ENCODE results near the gene RORC.
"Not testable (repeated sequence)": the region's sequence is repeated elsewhere in the genome, so short reads cannot be mapped to it uniquely, and the experiment has no call there.

The RORC gene

GRCh38 chr1:151855516-151855915 lies 23.9 kb upstream of the RORC start:
- not testable (repeated sequence) for ATAC-seq, H3K4me3 Mint-ChIP-seq, H3K4me1 Mint-ChIP-seq, H3K27ac Mint-ChIP-seq, H3K9me3 Mint-ChIP-seq, H3K27me3 Mint-ChIP-seq, DNase-seq

GRCh38 chr1:151854658-151855057 lies 23.1 kb upstream of the RORC start:
- peaks cover 6% of the 10 kb centered on the region for H3K27me3 Mint-ChIP-seq
- H3K4me1 Mint-ChIP-seq, result peaks cover 3% of the 10 kb centered on the region
- H3K4me3 Mint-ChIP-seq, result no peak overlapping the region
- no peaks in the 10 kb centered on the region for H3K9me3 Mint-ChIP-seq
- no peak for ATAC-seq
- no peak overlapping the region for H3K27ac Mint-ChIP-seq
- DNase-seq, result no peak

GRCh38 chr1:151853411-151853943 lies 21.9 kb upstream of the RORC start, which contains the start of gene THEM5:
Gene THEM5 (minus strand): TSS chr1:151853712. CDS start chr1:151853565, 147 bp downstream.
- no peaks in the 10 kb centered on the region for H3K9me3 Mint-ChIP-seq
- ATAC-seq (no peak), DNase-seq (no peak)
- H3K27ac Mint-ChIP-seq, result no peak within 1 kb of the TSS
- peaks cover 6% of the 10 kb centered on the region for H3K27me3 Mint-ChIP-seq
- H3K4me1 Mint-ChIP-seq, result no peaks in the 10 kb centered on the region
- H3K4me3 Mint-ChIP-seq, result no peak within 1 kb of the TSS

DNA sequence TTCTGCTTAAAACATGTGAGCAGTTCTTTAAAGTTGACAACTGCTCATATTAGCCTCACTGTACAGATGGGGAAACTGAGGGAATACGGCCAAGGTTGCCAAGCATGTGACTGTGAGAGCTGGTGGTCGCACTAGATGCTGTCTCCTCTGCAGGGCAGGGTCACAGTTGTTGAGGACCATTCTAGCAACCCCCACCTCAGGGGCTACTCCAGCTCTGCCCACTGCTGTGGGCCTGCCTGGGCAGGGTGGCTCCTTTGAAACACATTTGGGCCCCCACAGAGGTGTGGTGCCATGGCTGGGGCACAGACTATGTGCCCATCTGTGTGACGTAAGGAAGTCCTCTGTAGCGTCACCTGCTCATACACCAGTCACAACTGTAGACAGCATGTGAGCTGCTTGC lies 21.1 kb upstream of the RORC start:
- H3K4me3 Mint-ChIP-seq, result no peak overlapping the region
- H3K9me3 Mint-ChIP-seq, result no peaks in the 10 kb centered on the region
- H3K4me1 Mint-ChIP-seq, result peaks cover 6% of the 10 kb centered on the region
- DNase-seq, result no peak
- ATAC-seq, result no peak
- no peak overlapping the region for H3K27ac Mint-ChIP-seq
- H3K27me3 Mint-ChIP-seq, result peaks cover 6% of the 10 kb centered on the region

DNA sequence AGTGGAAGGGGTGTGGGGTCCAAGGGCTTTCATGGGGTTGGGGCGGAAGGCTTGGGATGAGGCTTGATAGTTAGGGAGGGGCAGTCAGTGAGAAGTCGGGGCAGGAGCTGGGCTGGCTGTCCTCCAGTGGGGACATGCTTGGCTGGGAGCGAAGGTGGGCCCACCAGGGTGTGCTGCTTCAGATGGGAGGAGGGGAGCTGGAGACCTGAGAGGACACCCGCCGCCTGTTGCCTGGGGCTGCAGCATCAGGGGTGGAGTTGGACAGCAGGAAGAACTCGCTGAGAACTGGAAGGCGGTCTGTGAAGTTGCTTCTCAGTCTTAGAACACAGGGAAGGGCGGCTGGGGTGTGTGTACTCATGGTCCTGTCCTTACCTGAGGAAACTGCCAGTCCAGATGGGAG lies 20.3 kb upstream of the RORC start:
- peaks cover 6% of the 10 kb centered on the region for H3K27me3 Mint-ChIP-seq
- no peaks in the 10 kb centered on the region for H3K9me3 Mint-ChIP-seq
- H3K4me3 Mint-ChIP-seq, result no peak overlapping the region
- peaks cover 8% of the 10 kb centered on the region for H3K4me1 Mint-ChIP-seq
- DNase-seq (no peak), ATAC-seq (no peak)
- H3K27ac Mint-ChIP-seq, result peak overlapping the region in 1 of 2 donors; percentile 6

- Mint-ChIP-seq H3K27me3 (peaks cover 6% of the 10 kb centered on the region), H3K27ac (no peak overlapping the region)
- ATAC-seq, result no peak
Observed at GRCh38 chr1:151849871-151850270, 18.3 kb upstream of the RORC start.

DNA sequence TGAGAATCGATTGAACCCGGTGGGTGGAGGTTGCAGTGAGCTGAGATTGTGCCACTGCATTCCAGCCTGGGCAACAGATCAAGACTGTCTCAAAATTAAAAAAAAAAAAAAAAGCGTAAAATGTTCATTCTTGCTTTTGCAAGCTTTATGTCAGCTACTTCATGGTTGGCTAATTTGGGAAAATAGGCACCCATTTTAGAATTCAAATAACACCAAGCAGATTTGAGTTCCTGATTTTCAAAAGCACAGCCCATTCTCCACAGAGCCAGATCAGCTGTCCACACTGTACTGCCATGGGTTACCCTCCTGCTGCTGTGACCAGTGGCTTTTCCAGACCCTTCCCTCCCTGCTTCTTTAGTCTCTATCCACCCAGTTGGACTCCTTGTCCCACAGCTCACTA lies 17.5 kb upstream of the RORC start:
- ATAC-seq (no peak), DNase-seq (no peak)
- H3K4me3 Mint-ChIP-seq, result no peak overlapping the region
- peak overlapping the region in 1 of 2 donors; percentile 47 for H3K27ac Mint-ChIP-seq
- peaks cover 17% of the 10 kb centered on the region for H3K4me1 Mint-ChIP-seq
- H3K9me3 Mint-ChIP-seq, result no peaks in the 10 kb centered on the region
- H3K27me3 Mint-ChIP-seq, result peaks cover 6% of the 10 kb centered on the region

More at GRCh38 chr1:151849871-151850270, 18.3 kb upstream of the RORC start:
- Mint-ChIP-seq H3K9me3 (no peaks in the 10 kb centered on the region), H3K4me3 (no peak overlapping the region), H3K4me1 (peaks cover 17% of the 10 kb centered on the region)
- no peak for DNase-seq

DNA sequence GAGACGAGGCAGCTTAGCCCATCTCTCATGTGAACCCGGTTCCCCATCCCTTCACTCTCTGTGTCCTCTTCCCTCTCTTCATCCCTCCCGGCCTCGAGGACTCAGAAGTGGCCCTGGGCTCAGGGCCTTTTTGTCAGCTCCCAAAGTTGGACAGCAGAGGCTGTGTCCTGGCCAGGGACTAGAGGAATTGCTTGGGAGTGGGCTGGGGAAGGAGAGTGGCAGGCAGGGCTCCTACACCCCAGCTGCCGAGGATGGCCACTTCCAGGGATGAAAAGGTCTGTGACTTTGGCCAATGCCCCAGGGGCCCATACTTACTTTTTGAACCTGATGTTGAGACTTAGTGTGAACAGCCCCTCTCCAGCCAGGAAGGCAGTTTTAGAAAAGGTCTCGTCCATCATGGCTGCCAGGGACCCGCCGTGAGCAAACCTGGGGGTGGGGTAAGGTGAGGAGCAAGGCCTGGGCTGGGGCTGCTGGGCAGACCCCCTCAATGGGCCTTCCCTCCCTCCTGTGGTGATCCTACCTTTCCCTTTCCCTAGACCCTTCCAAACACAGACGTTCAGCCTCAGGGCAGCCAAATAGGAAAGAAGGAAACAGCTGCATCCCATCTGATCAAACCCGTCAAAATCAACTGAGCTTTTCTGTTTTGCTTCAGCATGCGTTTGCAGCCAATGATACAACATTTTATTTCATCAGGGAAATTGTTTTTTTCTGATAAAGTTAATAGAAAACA lies 16.4 kb upstream of the RORC start:
- Mint-ChIP-seq H3K4me1 (peaks cover 17% of the 10 kb centered on the region), H3K9me3 (no peaks in the 10 kb centered on the region), H3K27ac (no peak overlapping the region), H3K27me3 (peaks cover 6% of the 10 kb centered on the region), H3K4me3 (no peak overlapping the region)
- DNase-seq (no peak), ATAC-seq (no peak)

- Mint-ChIP-seq H3K9me3 (no peaks in the 10 kb centered on the region), H3K27ac (peak overlapping the region in 1 of 2 donors; percentile 40), H3K4me1 (peaks cover 17% of the 10 kb centered on the region), H3K27me3 (peaks cover 3% of the 10 kb centered on the region), H3K4me3 (no peak overlapping the region)
- ATAC-seq, result no peak
- no peak for DNase-seq
Observed at GRCh38 chr1:151846686-151847237, 15.2 kb upstream of the RORC start.

DNA sequence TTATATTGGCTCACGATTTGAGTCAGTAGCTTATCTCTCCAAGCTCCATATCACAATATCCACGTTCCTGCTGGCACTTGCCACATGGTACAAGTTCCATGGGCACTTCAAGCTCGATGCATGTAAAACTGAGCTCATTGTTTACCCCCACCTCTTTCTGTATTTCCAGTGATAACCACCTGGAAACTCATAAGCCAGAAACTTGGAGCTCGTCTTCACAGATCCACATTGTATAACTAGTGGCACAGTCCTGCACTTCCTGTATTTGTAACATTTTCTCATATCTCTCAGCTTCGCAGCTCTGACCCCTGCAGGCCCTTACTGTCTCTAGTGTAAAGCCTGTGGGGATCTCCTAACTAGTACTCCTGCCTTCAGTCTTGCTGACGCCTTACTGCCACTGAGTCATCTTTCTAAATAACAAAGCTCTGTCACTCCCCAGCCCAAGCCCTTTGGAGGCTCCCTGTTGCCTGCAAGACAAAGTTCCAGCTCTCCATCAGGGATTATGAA lies 14.5 kb upstream of the RORC start:
- no peak overlapping the region for H3K27ac Mint-ChIP-seq
- H3K27me3 Mint-ChIP-seq, result no peaks in the 10 kb centered on the region
- H3K4me1 Mint-ChIP-seq, result peaks cover 18% of the 10 kb centered on the region
- H3K9me3 Mint-ChIP-seq, result no peaks in the 10 kb centered on the region
- no peak overlapping the region for H3K4me3 Mint-ChIP-seq
- ATAC-seq, result peak; percentile 47
- DNase-seq, result no peak

DNA sequence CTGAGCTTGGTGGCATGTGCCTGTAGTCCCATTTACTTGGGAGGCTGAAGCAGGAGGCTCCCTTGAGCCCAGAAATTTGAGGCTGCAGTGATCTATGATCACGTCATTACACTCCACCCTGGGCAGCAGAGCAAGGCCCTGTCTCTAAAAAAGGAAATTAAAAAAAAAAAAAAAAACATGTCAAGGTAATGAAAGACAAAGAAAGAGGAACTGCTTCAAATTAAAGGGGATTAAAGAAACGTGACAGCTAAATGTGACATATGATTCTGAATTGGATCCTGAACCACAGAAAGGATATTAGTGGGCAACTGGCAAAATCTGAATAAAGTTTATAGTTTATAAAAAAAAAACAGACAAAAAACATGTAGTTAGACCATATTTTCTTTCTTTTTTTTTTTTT lies 11.8 kb upstream of the RORC start:
- Mint-ChIP-seq H3K4me1 (peaks cover 42% of the 10 kb centered on the region), H3K27me3 (no peaks in the 10 kb centered on the region), H3K4me3 (no peak overlapping the region), H3K9me3 (no peaks in the 10 kb centered on the region), H3K27ac (no peak overlapping the region)
- no peak for DNase-seq
- no peak for ATAC-seq

DNA sequence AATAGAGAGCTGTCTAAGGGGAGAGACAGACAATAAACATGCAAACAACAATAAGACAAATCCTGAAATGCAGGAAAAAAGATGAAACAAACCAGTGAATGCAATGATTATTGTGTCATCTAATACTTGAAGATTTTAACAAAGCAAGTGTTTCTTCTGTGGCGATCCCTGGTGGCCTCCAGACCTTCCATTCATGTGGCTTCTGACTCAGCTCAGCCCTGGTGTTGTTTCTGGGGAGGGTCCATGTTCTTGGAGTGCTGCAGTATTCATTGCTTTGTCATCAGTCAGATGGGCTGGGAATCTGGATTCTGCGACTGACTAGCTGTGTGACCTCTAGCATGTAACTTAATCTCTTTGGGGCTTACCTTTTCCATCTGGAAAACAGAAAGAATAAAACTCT lies 9.5 kb upstream of the RORC start:
- H3K4me1 Mint-ChIP-seq, result peaks cover 46% of the 10 kb centered on the region

DNA sequence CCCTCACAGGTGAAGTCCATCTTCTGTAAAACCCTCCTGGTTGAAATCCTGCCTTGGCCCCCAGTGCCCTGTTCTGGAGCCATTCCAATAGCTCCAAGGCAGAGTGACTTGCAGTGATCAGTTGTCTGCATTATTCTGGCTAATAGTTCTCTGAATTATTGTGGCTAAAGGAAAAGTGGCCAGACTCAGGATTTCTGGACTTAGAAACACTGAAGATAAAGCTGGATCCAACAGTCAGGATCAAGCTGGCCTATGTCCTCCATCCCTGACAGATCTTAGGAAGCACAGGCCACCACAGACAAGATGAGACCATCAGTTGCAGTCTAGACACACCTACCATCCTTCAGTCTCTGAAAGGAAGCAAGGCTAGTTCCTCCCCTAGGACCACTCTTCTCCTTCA lies 8.8 kb upstream of the RORC start:
- H3K27ac Mint-ChIP-seq, result peak overlapping the region; percentile 4 to 44
- no peaks in the 10 kb centered on the region for H3K9me3 Mint-ChIP-seq
- peaks cover 43% of the 10 kb centered on the region for H3K4me1 Mint-ChIP-seq
- DNase-seq, result no peak
- no peaks in the 10 kb centered on the region for H3K27me3 Mint-ChIP-seq
- H3K4me3 Mint-ChIP-seq, result peak overlapping the region; percentile 85 to 92
- ATAC-seq, result no peak

More for the DNA sequence above, 9.5 kb upstream of the RORC start:
- Mint-ChIP-seq H3K27me3 (no peaks in the 10 kb centered on the region), H3K9me3 (no peaks in the 10 kb centered on the region), H3K4me3 (no peak overlapping the region), H3K27ac (no peak overlapping the region)
- DNase-seq, result no peak
- ATAC-seq, result no peak

DNA sequence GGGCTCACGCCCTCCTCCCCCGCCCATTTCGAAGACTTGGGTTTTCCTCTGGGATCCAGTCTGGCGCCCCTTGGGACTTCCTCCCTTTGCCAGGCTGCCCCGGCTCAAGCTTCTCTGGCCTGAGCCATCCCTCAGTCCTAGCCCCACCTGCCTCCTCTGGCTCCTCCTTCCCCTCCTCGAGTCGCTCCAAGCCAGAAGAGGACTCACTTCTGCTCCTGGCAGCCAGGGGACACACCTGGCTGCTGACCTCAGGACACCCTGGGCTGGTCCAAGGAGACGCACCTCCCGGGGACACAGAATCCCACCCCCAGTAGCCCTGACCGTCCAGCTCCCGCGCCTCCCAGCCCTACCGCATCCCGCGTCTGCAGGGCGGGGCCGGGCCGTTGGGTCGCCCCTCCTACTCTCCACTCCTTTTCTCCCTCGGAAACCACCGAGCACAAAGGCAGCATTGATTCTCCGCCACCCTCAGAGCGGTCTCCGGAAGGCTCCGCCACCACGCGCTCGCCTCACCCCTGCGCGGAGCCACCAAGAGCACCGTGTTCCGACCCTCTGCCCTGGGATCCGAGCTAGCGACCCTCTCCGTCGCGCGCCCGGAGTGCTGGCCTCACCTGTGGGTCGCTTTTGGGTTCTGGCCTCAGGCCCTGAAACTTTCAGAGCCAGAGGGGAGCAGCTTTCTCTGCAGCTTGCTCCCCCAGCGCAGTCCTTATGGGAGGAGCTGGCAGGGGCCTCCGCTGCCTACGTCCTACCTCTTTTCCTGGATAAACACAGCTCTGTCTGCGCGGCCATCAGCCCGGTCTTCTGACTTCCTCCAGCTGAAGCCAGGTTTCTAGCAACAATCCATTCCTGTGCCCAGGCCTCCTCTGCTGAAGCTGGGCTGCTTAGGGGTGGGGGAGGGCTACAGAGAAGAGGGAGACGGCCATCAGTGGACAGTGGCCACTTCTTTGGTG lies 8.1 kb upstream of the RORC start, which contains the start of gene C2CD4D:
Gene C2CD4D, minus strand, starts transcription at position 364 of the 947 bp plus-strand sequence. CDS start 831 bp downstream, outside the sequence.
- ATAC-seq, result peak; percentile 79
- Mint-ChIP-seq H3K4me1 (peaks cover 50% of the 10 kb centered on the region), H3K4me3 (peak within 1 kb of the TSS; percentile 85 to 92), H3K9me3 (no peaks in the 10 kb centered on the region), H3K27ac (peak within 1 kb of the TSS; percentile 10 to 88), H3K27me3 (no peaks in the 10 kb centered on the region)
- DNase-seq, result peak; percentile 68 to 77

GRCh38 chr1:151839082-151839412 lies 7.4 kb upstream of the RORC start:
- DNase-seq, result no peak
- H3K27ac Mint-ChIP-seq, result peak overlapping the region in 1 of 2 donors; percentile 88
- no peaks in the 10 kb centered on the region for H3K9me3 Mint-ChIP-seq
- no peaks in the 10 kb centered on the region for H3K27me3 Mint-ChIP-seq
- peak overlapping the region; percentile 85 to 92 for H3K4me3 Mint-ChIP-seq
- peaks cover 56% of the 10 kb centered on the region for H3K4me1 Mint-ChIP-seq
- ATAC-seq, result no peak

All from stimulated activated naive CD8-positive, alpha-beta T cell treated with anti-CD3 and anti-CD28 coated beads, Interleukin-15, amount 100 ng/mL, for 72 hours (primary cell).